Activated T-cell treated with anti-CD3 and anti-CD28 coated beads, Interleukin-2, amount 50 U/mL, for 4 hours (primary cell): ENCODE measurements around the gene TFDP3. TPM values are rescaled to one million over a fixed set of nuclear protein-coding genes. Genes with fewer than 3 reads are reported as not detected.

ENCODE experiments used
- ATAC-seq, 2 donors: fragments of 200-7000 bp; cut with Tn5 transposase; one replicate each; pipeline ENCODE4 v1.10.0; 2021
- DNase-seq: peaks from one replicate; pipeline ENCODE4 v3.0.0-alpha.2; 2020
- H3K27me3 Mint-ChIP-seq: one replicate; pipeline ENCODE4 v1.8.0; 2021; ENCODE audit warnings: low read depth, mixed read lengths
- H3K36me3 Mint-ChIP-seq: one replicate; pipeline ENCODE4 v1.8.0; 2022; ENCODE audit warnings: mixed read lengths; ENCODE audit not compliant: insufficient read depth
- H3K4me1 Mint-ChIP-seq: one replicate; pipeline ENCODE4 v1.8.0; 2021; ENCODE audit warnings: low read depth, mixed read lengths
- H3K4me3 Mint-ChIP-seq: one replicate; pipeline ENCODE4 v1.8.0; 2021; ENCODE audit warnings: mild to moderate bottlenecking, moderate library complexity, mixed read lengths
- H3K9me3 Mint-ChIP-seq: one replicate; pipeline ENCODE4 v1.8.0; 2021; ENCODE audit warnings: mixed read lengths
- total RNA-seq, 3 donors: library from RNA; stranded (reverse); gene quantifications; one replicate each; pipeline ENCODE4 v1.2.1, GENCODE V29; 2021

TFDP3 gene
- total RNA-seq, 3 donors from 2014 or later, result not detected

- no peaks in the 10 kb centered on the region for H3K9me3 Mint-ChIP-seq
- no peak for DNase-seq
- H3K4me3 Mint-ChIP-seq, result no peak overlapping the region
- H3K4me1 Mint-ChIP-seq, result no peaks in the 10 kb centered on the region
- no peaks in the 10 kb centered on the region for H3K27me3 Mint-ChIP-seq
- no peaks in the 10 kb centered on the region for H3K36me3 Mint-ChIP-seq
- no peak for ATAC-seq
Observed at GRCh38 chrX:133215017-133215416, 3.1 kb downstream of the TFDP3 start.

- DNase-seq, result no peak
Observed at GRCh38 chrX:133214301-133214700, 3.9 kb downstream of the TFDP3 start.

GRCh38 chrX:133213117-133213516, 5.0 kb downstream of the TFDP3 start:
- no peaks in the 10 kb centered on the region for H3K4me1 Mint-ChIP-seq
- ATAC-seq, result no peak

More at GRCh38 chrX:133214301-133214700, 3.9 kb downstream of the TFDP3 start:
- no peak for ATAC-seq
- Mint-ChIP-seq H3K4me1 (no peaks in the 10 kb centered on the region), H3K4me3 (no peak overlapping the region), H3K36me3 (no peaks in the 10 kb centered on the region), H3K9me3 (no peaks in the 10 kb centered on the region), H3K27me3 (no peaks in the 10 kb centered on the region)

GRCh38 chrX:133207751-133208150, 10.4 kb downstream of the TFDP3 start:
- Mint-ChIP-seq H3K9me3 (no peaks in the 10 kb centered on the region), H3K27me3 (no peaks in the 10 kb centered on the region), H3K4me1 (no peaks in the 10 kb centered on the region), H3K36me3 (no peaks in the 10 kb centered on the region), H3K4me3 (no peak overlapping the region)
- no peak for ATAC-seq
- DNase-seq, result no peak

More at GRCh38 chrX:133213117-133213516, 5.0 kb downstream of the TFDP3 start:
- H3K27me3 Mint-ChIP-seq, result no peaks in the 10 kb centered on the region
- H3K36me3 Mint-ChIP-seq, result no peaks in the 10 kb centered on the region
- no peak for DNase-seq
- no peaks in the 10 kb centered on the region for H3K9me3 Mint-ChIP-seq
- no peak overlapping the region for H3K4me3 Mint-ChIP-seq

GRCh38 chrX:133191739-133192039, 26.5 kb downstream of the TFDP3 start:
- Mint-ChIP-seq H3K27me3 (peaks cover 3% of the 10 kb centered on the region), H3K4me3 (no peak overlapping the region), H3K9me3 (no peaks in the 10 kb centered on the region), H3K4me1 (no peaks in the 10 kb centered on the region), H3K36me3 (no peaks in the 10 kb centered on the region)
- ATAC-seq (no peak), DNase-seq (no peak)

GRCh38 chrX:133190877-133191738, 27.0 kb downstream of the TFDP3 start:
- ATAC-seq (no peak), DNase-seq (no peak)
- H3K9me3 Mint-ChIP-seq, result no peaks in the 10 kb centered on the region
- no peaks in the 10 kb centered on the region for H3K4me1 Mint-ChIP-seq
- H3K36me3 Mint-ChIP-seq, result no peaks in the 10 kb centered on the region
- no peak overlapping the region for H3K4me3 Mint-ChIP-seq
- peaks cover 3% of the 10 kb centered on the region for H3K27me3 Mint-ChIP-seq

GRCh38 chrX:133189195-133189594, 29.0 kb downstream of the TFDP3 start:
- Mint-ChIP-seq H3K9me3 (no peaks in the 10 kb centered on the region), H3K4me1 (no peaks in the 10 kb centered on the region), H3K27me3 (peaks cover 3% of the 10 kb centered on the region), H3K36me3 (no peaks in the 10 kb centered on the region), H3K4me3 (no peak overlapping the region)
- DNase-seq (no peak), ATAC-seq (no peak)

GRCh38 chrX:133188631-133189030, 29.5 kb downstream of the TFDP3 start:
- H3K9me3 Mint-ChIP-seq, result no peaks in the 10 kb centered on the region
- ATAC-seq, result no peak
- no peak for DNase-seq
- peaks cover 3% of the 10 kb centered on the region for H3K27me3 Mint-ChIP-seq
- H3K36me3 Mint-ChIP-seq, result no peaks in the 10 kb centered on the region
- no peaks in the 10 kb centered on the region for H3K4me1 Mint-ChIP-seq
- H3K4me3 Mint-ChIP-seq, result no peak overlapping the region

- ATAC-seq (no peak), DNase-seq (no peak)
- H3K36me3 Mint-ChIP-seq, result no peaks in the 10 kb centered on the region
- H3K4me1 Mint-ChIP-seq, result no peaks in the 10 kb centered on the region
- no peaks in the 10 kb centered on the region for H3K9me3 Mint-ChIP-seq
- no peak overlapping the region for H3K4me3 Mint-ChIP-seq
- no peaks in the 10 kb centered on the region for H3K27me3 Mint-ChIP-seq
Observed at GRCh38 chrX:133185938-133186337, 32.2 kb downstream of the TFDP3 start.

- H3K27me3 Mint-ChIP-seq, result no peaks in the 10 kb centered on the region
- no peak overlapping the region for H3K4me3 Mint-ChIP-seq
- DNase-seq (no peak), ATAC-seq (no peak)
- no peaks in the 10 kb centered on the region for H3K4me1 Mint-ChIP-seq
- H3K9me3 Mint-ChIP-seq, result no peaks in the 10 kb centered on the region
- H3K36me3 Mint-ChIP-seq, result no peaks in the 10 kb centered on the region
Observed at GRCh38 chrX:133185119-133185518, 33.0 kb downstream of the TFDP3 start.

GRCh38 chrX:133183806-133184205, 34.3 kb downstream of the TFDP3 start:
- no peaks in the 10 kb centered on the region for H3K27me3 Mint-ChIP-seq
- no peaks in the 10 kb centered on the region for H3K4me1 Mint-ChIP-seq
- no peaks in the 10 kb centered on the region for H3K9me3 Mint-ChIP-seq
- no peak overlapping the region for H3K4me3 Mint-ChIP-seq
- DNase-seq (no peak), ATAC-seq (no peak)
- H3K36me3 Mint-ChIP-seq, result no peaks in the 10 kb centered on the region

- Mint-ChIP-seq H3K36me3 (no peaks in the 10 kb centered on the region), H3K9me3 (no peaks in the 10 kb centered on the region), H3K4me3 (no peak overlapping the region), H3K4me1 (no peaks in the 10 kb centered on the region), H3K27me3 (no peaks in the 10 kb centered on the region)
- no peak for DNase-seq
- no peak for ATAC-seq
Observed at GRCh38 chrX:133179500-133179899, 38.7 kb downstream of the TFDP3 start.

- ATAC-seq (no peak), DNase-seq (no peak)
- Mint-ChIP-seq H3K4me3 (no peak overlapping the region), H3K9me3 (no peaks in the 10 kb centered on the region), H3K36me3 (no peaks in the 10 kb centered on the region), H3K4me1 (no peaks in the 10 kb centered on the region), H3K27me3 (no peaks in the 10 kb centered on the region)
Observed at GRCh38 chrX:133177202-133177601, 41.0 kb downstream of the TFDP3 start.

GRCh38 chrX:133175605-133176004, 42.5 kb downstream of the TFDP3 start:
- H3K36me3 Mint-ChIP-seq, result no peaks in the 10 kb centered on the region
- H3K27me3 Mint-ChIP-seq, result no peaks in the 10 kb centered on the region
- no peaks in the 10 kb centered on the region for H3K4me1 Mint-ChIP-seq
- DNase-seq (no peak), ATAC-seq (no peak)
- H3K4me3 Mint-ChIP-seq, result no peak overlapping the region
- H3K9me3 Mint-ChIP-seq, result no peaks in the 10 kb centered on the region

GRCh38 chrX:133175162-133175561, 43.0 kb downstream of the TFDP3 start:
- no peak overlapping the region for H3K4me3 Mint-ChIP-seq
- DNase-seq, result no peak
- no peaks in the 10 kb centered on the region for H3K9me3 Mint-ChIP-seq
- no peaks in the 10 kb centered on the region for H3K27me3 Mint-ChIP-seq
- no peaks in the 10 kb centered on the region for H3K36me3 Mint-ChIP-seq
- ATAC-seq, result no peak
- no peaks in the 10 kb centered on the region for H3K4me1 Mint-ChIP-seq
